GM19455 (cell line): ENCODE data around the gene CDH4.
"Not testable (repeated sequence)": the region's sequence is repeated elsewhere in the genome, so short reads cannot be mapped to it uniquely, and the experiment has no call there.

ENCODE experiments used
- ATAC-seq: cut with Tn5 transposase; IDR thresholded peaks from one replicate; pipeline ENCODE4 v1.9.1; 2021; ENCODE audit not compliant: unreplicated experiment

Gene CDH4

DNA sequence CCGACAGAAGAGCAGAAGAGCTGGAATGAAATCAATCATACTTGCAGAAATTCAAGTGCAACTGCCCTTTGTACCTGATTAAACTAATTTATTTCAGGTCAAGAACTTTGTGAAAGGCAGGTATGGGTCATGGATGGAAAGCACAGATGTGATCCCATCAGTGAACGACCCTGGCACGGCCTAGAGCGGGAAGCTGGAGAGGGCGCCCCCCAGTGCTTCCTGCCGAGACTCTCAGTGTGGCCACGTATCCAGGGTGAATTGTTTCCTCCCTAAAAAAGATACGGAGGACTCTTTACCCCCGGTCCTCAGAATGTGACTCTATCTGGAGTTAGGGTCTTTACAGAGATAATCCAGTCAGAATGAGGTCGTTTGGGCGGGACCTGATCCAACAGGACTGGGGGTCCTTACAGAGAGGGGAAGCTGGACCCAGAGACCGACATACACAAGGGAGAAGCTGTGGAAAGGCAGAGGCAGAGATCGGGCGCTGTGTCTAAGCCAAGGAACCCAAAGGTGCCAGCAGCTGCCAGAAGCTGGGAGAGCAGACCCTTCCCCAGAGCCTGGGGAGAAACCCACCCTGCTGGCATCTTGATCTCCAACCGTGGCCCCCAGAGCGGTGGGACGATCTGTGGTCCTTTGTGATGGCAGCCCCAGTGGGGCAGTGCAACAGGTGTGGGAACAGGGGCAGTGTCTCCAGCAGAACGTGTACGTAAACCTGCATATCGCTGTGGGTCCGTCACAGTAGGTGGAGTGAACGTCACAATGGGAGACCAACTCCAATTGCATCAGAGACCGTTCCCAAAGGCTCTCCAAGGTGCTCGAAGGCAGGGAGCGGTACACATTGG is 721.7 kb downstream of the CDH4 start:
- ATAC-seq: no peak

DNA sequence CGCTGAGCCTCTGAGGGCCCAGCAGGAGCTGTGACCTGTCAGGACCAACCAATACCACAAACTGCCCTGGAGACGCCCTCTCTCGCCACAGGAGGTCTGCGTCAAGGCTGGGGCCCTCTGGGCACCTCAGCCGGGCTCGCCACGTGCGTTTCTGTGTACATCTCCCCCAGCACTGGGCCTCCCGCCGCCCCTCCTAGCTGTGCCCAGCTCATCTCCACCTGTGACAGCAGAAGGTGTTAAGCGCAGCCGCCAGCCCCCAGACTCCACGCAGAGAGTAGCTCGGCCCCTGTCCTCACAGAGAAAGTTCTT is 722.2 kb downstream of the CDH4 start:
- no peak for ATAC-seq

DNA sequence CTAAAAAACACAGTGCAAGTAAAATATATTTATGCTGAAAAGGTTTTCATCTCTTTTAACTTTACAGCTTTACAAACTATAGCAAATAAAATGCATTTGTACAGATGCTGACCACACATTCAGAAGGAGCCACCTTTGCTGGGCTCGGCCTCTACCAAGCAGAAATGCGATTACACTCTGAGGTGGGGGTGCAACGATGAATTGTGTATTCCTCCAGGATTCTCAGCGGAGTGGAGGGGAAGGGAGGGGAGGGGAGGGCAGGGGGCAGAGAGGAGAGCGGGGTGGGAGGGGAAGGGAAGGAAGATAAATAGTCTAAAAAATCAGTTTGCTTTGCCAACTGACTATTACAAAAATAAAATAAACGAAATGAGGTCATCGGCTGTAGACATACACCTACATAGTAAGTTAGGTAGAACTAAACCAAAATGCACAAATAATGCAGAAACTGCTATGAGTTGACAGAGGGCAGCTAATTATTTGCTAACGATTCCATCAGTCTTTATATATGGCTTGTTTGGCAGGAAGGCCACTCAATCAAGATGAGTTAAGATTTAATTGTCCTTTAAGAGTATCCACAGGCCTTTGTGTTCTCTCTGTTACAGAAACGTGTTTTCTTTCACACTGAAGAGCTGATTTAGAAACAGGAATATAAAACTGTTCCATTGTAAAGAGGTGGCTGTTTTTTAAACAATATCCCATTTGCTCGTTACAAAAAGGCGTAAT is 723.5 kb downstream of the CDH4 start:
- no peak for ATAC-seq

DNA sequence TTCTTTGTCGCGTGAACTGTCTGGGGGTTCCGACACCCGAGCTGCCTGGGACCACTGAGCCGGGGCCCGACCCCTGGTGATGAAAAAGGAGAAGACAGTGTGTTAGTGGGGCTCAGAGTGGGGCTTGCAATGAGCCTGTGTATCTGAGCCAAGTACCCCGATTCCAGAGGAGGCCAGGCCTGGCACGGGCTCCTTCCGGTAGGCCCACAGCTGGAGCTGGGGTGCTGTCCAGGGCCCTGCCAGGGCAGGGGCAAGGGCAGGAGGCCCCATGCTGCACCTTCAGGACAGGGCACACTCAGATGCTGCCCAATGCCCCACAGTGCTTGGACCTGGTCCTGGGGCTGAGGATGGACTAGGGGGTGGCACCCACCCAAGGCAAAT is 724.2 kb downstream of the CDH4 start:
- ATAC-seq: no peak

DNA sequence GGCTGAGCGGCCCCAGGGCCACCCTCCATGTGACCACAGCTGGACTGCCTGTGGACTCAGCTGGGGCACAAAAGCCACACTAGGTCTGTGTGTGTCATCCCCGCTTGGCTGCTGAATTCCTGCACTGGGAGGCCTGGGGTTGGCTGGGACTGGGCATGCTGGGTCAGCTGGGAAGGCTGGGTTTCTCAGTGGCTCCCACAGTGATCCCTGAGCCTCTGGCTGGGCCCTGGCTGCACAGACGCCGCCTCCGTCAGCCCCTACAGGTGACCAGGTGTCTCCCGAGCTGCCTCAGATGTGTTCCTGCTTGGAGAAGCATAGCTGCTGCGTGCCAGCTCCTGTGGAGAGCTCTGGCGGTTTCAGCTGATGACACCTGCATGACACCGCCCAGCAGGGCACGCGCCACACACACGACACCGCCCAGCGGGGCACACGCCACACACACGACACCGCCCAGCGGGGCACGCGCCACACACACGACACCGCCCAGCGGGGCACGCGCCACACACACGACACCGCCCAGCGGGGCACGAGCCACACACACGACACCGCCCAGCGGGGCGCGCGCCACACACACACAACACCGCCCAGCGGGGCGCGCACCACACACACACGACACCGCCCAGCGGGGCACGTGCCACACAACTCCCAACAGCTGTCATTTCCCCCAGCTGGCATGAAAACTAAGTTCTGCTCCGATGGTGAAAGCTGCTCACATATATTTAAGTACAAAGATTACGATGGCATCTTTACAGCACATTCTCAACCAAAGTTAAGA is 724.8 kb downstream of the CDH4 start:
- ATAC-seq: no peak

DNA sequence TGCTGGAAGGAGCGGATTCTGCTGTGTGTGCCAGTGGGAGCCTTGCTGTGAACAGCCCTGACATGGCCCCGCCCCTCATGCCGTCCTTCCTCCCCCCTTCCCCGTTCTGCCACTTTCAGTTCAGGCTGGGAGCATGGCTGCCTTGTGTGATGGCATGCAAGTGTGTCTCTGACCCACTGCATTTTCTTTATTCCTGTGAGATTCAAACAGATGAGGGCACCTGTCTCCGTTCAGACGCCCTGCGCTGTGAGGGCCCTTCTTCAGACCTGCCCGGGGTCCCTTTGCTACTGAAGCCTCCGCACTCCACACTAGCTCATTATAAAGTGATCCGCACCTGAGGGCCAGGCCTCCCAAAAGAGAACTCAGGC is 725.3 kb downstream of the CDH4 start:
- ATAC-seq: no peak

DNA sequence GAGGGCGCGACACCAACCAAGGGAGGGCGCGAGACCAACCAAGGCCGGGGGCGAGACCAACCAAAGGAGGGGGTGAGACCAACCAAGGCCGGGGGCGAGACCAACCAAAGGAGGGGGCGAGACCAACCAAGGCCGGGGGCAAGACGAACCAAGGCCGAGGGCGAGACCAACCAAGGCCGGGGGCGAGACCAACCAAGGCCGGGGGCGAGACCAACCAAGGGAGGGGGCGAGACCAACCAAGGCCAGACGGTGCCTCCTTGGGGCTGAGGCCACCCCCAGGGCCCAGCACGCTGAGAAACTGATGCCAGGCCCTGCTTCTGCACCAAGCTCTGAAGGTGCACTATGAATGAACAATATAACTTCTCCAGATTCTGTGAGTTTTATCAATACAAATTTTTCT is 726.4 kb downstream of the CDH4 start:
- no peak for ATAC-seq

DNA sequence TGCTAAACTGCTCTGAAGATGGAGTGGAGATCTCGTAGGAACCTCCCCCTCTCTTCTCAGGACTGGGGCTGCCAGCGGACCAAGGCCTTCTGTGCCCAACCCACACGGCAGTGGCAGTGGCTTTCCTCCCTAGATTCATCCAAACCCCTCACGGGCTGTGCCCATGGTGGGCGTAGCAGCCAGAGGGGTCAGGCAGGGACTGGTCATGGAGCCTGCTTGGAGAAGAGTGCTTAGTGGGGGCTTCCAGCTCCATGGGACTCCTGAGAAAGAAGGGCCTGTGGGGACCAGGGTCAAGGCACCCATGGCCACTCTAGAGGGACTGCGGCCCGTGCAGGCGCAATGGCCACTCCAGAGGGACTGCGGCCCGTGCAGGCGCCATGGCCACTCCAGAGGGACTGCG is 727.0 kb downstream of the CDH4 start:
- no peak for ATAC-seq

DNA sequence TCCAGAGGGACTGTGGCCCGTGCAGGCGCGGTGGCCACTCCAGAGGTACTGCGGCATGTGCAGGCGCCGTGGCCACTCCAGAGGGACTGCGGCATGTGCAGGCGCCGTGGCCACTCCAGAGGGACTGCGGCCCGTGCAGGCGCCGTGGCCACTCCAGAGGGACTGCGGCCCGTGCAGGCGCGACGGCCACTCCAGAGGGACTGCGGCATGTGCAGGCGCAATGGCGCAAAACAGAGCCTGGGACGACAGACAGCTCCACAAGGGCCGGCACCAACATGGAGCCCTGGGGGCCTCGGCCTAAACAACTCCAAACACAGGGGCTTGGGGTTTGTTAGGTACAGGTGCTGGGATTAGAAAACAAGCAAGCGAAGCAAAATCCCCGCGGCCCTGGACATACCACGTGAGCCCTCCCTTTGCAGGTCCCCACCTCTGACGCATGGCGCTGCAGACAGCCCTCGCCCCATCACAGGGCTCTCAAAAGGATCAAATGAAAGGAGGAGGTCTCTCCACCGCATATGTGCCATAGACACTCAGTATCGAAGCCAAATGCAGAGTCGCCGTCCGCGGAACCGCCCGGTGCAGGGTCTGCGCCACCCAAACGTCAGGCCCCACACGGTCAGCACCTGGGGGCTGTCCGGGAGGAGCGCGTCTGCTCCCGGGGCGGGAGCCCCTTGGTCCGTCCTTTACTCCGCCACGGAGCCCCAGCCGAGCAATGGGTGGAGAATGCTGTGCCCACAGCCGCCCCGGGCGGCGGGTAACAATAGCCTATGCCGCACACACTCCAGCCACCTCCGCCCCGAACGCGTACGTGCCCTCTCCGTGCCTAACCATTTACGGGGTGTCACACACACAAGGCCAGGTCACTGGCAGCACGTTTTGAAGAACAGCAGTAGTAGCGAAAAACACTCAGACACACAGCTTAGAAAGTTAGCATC is 727.9 kb downstream of the CDH4 start:
- no peak for ATAC-seq

DNA sequence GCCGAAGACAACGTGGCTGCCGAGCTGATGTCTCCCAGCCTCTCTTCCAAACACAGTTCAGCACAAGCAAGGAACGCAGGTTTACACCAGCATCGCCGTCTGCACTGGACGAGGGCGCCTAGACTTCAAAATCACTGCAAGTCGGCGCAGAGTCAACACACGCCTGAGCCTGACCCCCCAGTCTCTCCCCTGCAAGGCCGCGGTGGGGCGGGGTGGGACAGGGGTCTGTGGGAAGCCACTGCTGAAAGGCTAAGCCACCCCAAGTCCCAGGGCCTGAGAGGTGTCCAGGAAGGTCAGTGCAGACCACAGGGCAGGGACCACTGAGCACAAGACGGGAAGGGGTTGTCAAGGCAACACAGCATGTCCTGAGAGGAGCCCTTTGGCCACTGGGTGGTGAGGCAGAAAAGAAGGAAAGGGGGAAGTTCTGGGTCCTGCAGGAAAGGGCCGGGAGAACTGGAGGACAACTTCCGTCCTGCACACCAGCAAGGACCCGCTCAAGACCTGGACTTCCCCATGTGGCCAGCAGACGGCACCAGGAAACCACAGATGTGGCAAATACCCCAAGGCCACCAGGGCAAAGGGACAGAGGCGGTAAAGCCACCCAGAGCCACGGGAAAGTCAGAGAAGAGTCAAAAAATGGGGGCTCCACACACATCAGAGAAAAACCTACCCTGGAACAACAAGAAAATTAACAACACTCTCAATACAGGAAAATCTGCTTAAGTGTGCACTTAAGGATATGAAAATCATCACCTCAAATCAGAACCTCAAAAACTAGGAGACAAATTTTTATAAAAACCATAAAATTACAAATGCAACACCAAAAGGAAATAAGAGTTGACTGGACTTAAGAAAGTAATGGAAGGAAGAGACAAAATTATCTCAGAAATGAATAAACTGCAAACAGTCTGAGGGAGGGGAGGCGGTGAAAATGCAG is 728.9 kb downstream of the CDH4 start:
- ATAC-seq: no peak

DNA sequence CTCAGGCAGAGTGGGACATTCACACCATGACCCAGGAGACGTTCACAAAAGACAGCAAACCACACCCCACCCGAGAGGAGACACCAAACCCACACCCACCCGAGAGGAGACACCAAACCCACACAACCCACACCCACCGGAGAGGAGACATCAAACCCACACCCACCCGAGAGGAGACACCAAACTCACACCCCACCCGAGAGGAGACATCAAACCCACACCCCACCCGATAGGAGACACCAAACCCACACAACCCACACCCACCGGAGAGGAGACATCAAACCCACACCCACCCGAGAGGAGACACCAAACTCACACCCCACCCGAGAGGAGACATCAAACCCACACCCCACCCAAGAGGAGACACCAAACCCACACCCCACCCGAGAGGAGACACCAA is 729.6 kb downstream of the CDH4 start:
- ATAC-seq: not testable (repeated sequence)

DNA sequence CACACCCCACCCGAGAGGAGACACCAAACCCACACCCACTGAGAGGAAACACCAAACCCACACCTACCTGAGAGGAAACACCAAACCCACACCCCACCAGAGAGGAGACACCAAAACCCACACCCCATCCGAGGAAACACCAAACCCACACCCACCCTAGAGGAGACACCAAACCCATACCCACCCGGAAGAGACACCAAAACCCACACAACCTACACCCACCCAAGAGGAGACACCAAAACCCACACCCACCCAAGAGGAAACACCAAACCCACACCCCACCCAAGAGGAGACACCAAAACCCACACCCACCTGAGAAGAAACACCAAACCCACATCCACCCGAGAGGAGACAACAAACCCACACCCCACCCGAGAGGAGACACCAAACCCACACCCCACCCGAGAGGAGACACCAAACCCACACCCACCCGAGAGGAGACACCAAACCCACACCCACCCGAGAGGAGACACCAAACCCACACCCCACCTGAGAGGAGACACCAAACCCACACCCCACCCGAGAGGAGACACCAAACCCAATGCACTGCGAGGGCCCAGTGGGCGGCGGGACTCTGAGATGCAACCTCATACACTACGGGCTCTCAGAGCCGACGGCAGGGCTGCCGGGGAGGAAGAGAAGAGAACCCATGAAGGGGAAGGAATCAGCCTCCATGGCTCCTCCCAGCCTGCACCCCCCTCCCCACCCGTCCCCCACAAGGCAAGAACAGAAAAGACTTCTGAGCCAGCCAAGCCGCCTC is 730.3 kb downstream of the CDH4 start:
- ATAC-seq: no peak

DNA sequence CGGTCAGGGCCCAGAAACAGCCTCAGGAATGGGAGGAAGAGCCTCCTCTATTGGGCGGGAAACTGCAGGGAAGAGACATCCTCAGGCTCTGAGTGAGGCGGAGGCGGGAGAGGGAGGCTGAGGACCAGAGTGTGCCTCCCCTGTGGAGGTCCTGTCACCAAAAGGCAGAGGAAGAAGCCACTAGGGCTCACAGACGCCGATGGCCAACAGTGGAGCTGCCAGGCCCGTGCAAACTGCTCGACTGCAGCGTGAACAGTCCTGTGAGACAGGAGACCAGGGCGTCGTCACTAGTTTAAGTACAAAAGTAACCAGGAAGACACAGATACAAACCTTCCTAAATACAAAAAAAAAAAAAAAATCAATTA is 730.9 kb downstream of the CDH4 start:
- no peak for ATAC-seq

DNA sequence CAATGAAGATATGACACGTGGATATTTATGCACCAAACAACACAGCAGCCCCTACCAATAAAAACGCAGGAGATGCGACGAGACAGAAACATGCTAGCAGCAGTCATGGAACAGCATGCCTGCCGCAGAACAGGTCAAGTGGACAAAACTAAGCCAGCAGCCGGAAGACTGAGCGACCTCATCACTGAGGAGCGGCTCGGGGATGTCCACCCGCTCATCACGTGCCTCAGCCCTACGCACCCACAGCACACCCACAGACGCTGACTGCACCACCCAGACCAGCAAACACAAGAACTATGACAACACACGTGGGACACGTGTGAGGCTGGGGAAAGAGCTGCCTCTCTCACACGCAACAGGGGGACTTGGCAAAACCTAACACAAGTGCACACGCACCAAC is 731.9 kb downstream of the CDH4 start:
- no peak for ATAC-seq

DNA sequence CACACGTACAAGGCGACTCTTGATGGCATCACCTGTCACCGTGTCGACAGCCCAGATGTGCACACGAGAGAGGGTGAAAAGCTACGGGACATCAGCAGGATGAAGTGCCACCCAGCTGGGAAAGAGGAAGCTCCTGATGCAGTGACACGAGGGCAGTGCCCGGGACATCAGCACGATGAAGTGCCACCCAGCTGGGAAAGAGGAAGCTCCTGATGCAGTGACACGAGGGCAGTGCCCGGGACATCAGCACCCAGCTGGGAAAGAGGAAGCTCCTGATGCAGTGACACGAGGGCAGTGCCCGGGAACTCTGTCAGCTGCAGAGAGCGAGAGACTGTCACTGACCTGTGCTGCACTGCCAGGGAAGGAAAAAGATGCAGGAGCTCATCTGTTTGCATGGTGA is 732.4 kb downstream of the CDH4 start:
- ATAC-seq: not testable (repeated sequence)

DNA sequence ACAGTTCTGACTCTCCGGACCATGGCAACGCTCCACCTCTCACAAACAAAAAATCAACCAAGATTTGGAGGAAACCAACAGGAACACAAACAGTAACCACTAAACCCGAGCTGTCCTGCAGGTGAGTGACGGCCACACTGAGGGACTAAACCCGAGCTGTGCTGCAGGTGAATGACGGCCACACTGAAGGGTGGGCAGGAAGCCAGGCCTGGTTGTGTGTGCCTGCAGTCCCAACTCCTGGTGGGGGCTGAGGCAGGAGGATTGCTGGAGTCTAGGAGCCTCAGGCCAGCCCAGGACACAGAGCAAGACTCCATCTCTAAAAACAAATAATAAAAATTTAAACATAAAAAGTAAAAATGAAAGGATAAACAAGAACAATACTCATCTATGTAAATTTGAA is 733.0 kb downstream of the CDH4 start:
- no peak for ATAC-seq

DNA sequence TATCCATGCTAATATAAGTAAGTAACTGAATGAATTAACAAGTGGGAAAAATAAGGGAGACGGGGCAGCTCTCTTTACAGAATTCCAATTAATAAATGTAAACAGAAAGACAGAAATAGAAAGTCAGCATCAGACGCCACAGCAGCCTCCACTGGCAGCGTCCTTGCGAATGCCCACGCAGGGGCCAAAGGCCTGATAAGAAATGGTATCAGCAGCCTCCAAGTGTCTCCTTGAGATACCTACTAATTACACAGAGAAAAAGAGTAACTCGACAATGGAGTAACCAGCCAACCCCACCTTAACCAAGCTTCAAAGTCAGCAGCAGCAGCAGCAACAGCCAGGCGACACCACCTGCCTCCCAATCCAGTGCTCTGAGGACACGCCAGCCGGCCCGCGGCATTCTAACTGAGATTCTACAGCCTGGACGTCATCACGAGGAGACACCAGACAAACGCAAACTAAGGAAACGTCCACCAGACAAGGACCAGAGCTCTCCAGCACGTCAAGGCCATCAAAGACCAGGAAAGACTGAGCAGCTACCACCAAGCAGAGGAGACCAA is 734.8 kb downstream of the CDH4 start:
- ATAC-seq: no peak

DNA sequence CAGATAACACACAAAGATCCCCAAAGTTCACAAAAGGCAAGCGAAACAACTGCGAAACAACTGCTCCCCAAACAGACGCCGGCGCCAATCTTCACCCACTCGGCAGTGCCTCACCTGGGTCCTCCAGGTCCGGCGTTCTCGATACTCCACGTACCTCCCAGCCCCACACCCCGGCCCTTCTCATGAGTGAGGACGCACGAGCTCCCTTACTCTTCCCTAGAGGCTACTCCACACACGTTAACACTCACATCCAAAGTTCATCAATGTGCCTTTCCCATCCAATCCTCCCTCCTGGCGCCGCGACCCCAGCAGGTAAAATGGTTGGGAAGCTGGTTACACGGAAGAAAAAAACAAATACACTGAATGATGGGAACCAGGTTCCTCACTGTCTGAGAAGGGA is 736.6 kb downstream of the CDH4 start:
- no peak for ATAC-seq

DNA sequence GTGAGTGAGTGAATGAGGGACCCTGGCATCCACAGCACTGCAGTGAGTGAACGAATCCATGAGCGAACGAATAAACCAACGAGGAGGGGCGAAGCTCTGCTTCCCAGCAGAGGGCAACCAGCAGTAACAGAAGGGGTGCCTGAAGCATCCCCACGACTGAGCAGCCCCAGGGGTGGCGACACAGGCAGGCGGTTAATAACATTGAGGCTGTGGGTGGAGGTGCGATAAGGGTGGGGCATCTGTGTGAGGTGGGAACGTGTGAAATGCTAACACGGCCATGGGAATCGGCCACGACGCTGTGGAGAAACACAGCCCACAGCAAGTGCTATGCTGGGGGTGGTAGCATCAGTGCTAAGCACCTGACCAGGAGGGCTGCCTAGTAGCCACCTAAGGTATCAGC is 737.7 kb downstream of the CDH4 start:
- ATAC-seq: no peak
